ENCODE data around the gene KRT73. TPM values are rescaled to one million over a fixed set of nuclear protein-coding genes. Genes with fewer than 3 reads are reported as not detected.

KRT73 gene
- total and polyA plus RNA-seq, 2 of the 8 experiments (the other 6 are each of a cell fraction or from before 2014, with no cell fraction given), result not detected

GRCh38 chr12:52659395-52659794 lies 41.0 kb upstream of the KRT73 start:
- no peak for DNase-seq (ENCODE audit: low read depth in 1 of 2, low spot score in 2 of 2)

More at GRCh38 chr12:52659395-52659794, 41.0 kb upstream of the KRT73 start:
- no peak overlapping the region for H4K5ac ChIP-seq (ENCODE audit: insufficient read length, low read depth, low read length)
- no peak overlapping the region for H3K4me3 ChIP-seq (ENCODE audit: extremely low read depth in 1 of 4, insufficient read depth in 2 of 4, low read depth in 3 of 4, low read length in 4 of 4)
- H3K9me3 ChIP-seq (ENCODE audit: insufficient read depth in 2 of 2, low read depth in 1 of 2, low read length in 1 of 2), result no peaks in the 10 kb centered on the region
- no peaks in the 10 kb centered on the region for H3K27me3 ChIP-seq (replicated peaks in 1 of 4; ENCODE audit: control insufficient read depth in 3 of 4, extremely low read depth in 1 of 4, insufficient read depth in 3 of 4, low read length in 3 of 4)
- H2BK120ac ChIP-seq (replicated peaks; ENCODE audit: low read depth, low read length), result no peak overlapping the region
- H3K4me2 ChIP-seq (ENCODE audit: insufficient read depth in 1 of 2, low read depth in 2 of 2, low read length in 2 of 2), result no peak overlapping the region
- H3K4me1 ChIP-seq (replicated peaks in 1 of 4; ENCODE audit: control insufficient read depth in 3 of 4, insufficient read depth in 4 of 4, low read length in 3 of 4), result no peaks in the 10 kb centered on the region
- H2BK15ac ChIP-seq (ENCODE audit: low read length), result no peak overlapping the region
- no peak overlapping the region for H4K8ac ChIP-seq (ENCODE audit: extremely low read depth, insufficient read depth, low read length)
- POLR2A ChIA-PET (ENCODE audit: partially characterized antibody), result no interaction called here
- H4K20me1 ChIP-seq (replicated peaks in 1 of 2; ENCODE audit: control insufficient read depth in 1 of 2, insufficient read depth in 2 of 2, low read length in 2 of 2), result no peaks in the 10 kb centered on the region
- H3K18ac ChIP-seq (ENCODE audit: extremely low read depth, low read length), result no peak overlapping the region
- no peaks in the 10 kb centered on the region for H3K79me1 ChIP-seq (ENCODE audit: low read depth, low read length)
- no peaks in the 10 kb centered on the region for H3K23me2 ChIP-seq (ENCODE audit: low read depth, low read length)
- no peak overlapping the region for H2AK5ac ChIP-seq (ENCODE audit: low read depth, low read length)
- H3K27ac ChIP-seq (ENCODE audit: low read depth, low read length), result no peak overlapping the region
- no peak overlapping the region for H2BK5ac ChIP-seq (ENCODE audit: low read depth, low read length)
- H2BK20ac ChIP-seq (ENCODE audit: low read length), result no peak overlapping the region
- 77% methylated on average over 7 of the region's 7 CpGs; no CpG with 5 or more reads in 1 of the 2 experiments for WGBS, 2 experiments (ENCODE audit: extremely low coverage in 1 of 2, insufficient coverage in 1 of 2, insufficient read length in 1 of 2, insufficient replicate concordance in 2 of 2, low coverage in 1 of 2, low lambda C conversion rate in 2 of 2, missing lambda C conversion rate in 1 of 2)
- H3K4ac ChIP-seq (replicated peaks; ENCODE audit: insufficient read length, low read depth, low read length), result no peak overlapping the region
- no peaks in the 10 kb centered on the region for H3K36me3 ChIP-seq (ENCODE audit: control insufficient read depth in 2 of 4, insufficient read depth in 4 of 4, low read length in 3 of 4)
- TF ChIP-seq TBP (IDR thresholded peaks at IDR 0.05; ENCODE audit: low read depth, low read length) (no peak), CEBPB (IDR thresholded peaks at IDR 0.05; ENCODE audit: low read depth, low read length) (no peak), MAFK (IDR thresholded peaks at IDR 0.05; ENCODE audit: low read depth, low read length) (no peak), PHF8 (conservative IDR thresholded peaks at IDR 0.05; ENCODE audit: low read depth, low read length) (no peak), CBX8 (IDR thresholded peaks at IDR 0.05; ENCODE audit: borderline replicate concordance, low read depth, low read length) (no peak), SP1 (IDR thresholded peaks at IDR 0.05; ENCODE audit: low read depth, low read length) (no peak), SIN3A (conservative IDR thresholded peaks at IDR 0.05 in 1 of 2, IDR thresholded peaks at IDR 0.05 in 1 of 2; ENCODE audit: low read depth in 1 of 2, low read length in 2 of 2) (no peak), NANOG (IDR thresholded peaks at IDR 0.05; ENCODE audit: insufficient read depth, low read depth, low read length, poor library complexity, severe bottlenecking) (no peak)
- H3K79me2 ChIP-seq (ENCODE audit: control insufficient read depth in 1 of 2, insufficient read depth in 2 of 2, low read length in 2 of 2), result no peaks in the 10 kb centered on the region
- CTCF ChIA-PET (ENCODE audit: partially characterized antibody), result interaction anchor here (0.6 to 2.3 kb wide), 15 partner anchors 9 to 381 kb away, joined by 3 to 7 read pairs (median 4); no protein-coding TSS in a partner anchor
- no peak overlapping the region for H3K9ac ChIP-seq (replicated peaks in 1 of 4; ENCODE audit: extremely low read depth in 1 of 4, low read depth in 3 of 4, low read length in 3 of 4)
- no peak overlapping the region for H3K56ac ChIP-seq (replicated peaks; ENCODE audit: insufficient read length, low read depth, low read length)
- no peak overlapping the region for H2BK12ac ChIP-seq (ENCODE audit: low read depth, low read length)
- H2AFZ ChIP-seq (ENCODE audit: low read length), result no peak overlapping the region
- no peak overlapping the region for H4K91ac ChIP-seq (replicated peaks; ENCODE audit: insufficient read length, low read length)
- no peak overlapping the region for H3K23ac ChIP-seq (ENCODE audit: insufficient read length)
- no peak overlapping the region for H3K14ac ChIP-seq (ENCODE audit: insufficient read length)
- no peak for FAIRE-seq

All from H1 (cell line).